AG10803 (cell line): ENCODE measurements around the gene GNAQ.

Experiments
- DNase-seq: peaks from one replicate; pipeline ENCODE4 v3.0.0; 2010; ENCODE audit warnings: low read depth
- H3K4me3 ChIP-seq: 2 replicates; pipeline ENCODE4 v1.5.1; 2011; ENCODE audit warnings: mild to moderate bottlenecking, low read length, control low read depth
- CTCF ChIP-seq: conservative IDR thresholded peaks from 2 replicates; pipeline ENCODE4 v1.5.1; 2011; ENCODE audit warnings: mild to moderate bottlenecking, low read length, control low read depth, inconsistent platforms

GNAQ gene

DNA sequence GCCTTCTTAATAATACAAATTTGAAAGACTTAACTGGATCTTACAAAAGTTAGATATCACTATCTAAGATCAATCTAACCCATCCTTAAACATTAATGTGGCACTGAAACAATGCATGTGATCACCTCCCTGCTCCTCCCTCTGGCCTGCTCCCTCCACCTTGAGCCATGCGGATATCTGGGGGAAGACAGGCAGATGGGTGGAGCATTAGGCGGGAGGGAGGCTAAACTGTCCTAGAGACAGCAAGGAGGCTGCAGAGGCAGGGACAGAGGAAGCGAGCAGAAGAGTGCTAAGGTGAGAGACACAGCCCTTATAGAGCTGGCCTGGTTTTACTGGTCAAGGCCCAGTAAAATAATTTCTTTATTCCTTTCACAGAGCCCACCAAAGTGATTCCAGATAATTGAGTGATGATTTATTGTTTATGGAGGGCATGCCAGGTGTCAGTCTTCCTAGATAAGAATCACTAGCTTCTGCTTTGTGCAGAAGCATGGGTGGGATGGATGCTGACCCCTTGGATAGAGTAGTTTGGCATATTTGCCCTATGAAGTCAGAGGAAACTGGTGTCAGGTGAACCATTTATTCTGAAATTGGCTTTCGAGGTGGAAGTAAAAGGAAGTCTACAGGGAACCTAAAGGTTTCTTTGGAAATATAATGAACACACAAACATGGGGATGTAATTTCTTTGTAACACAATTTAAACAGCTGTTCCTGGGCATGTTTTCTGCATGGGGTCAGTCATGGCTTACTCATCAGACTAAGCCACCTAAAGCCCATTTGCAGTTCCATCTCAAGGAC, 188.3 kb downstream of the GNAQ start:
- no peak for DNase-seq
- no peak for TF ChIP-seq CTCF

DNA sequence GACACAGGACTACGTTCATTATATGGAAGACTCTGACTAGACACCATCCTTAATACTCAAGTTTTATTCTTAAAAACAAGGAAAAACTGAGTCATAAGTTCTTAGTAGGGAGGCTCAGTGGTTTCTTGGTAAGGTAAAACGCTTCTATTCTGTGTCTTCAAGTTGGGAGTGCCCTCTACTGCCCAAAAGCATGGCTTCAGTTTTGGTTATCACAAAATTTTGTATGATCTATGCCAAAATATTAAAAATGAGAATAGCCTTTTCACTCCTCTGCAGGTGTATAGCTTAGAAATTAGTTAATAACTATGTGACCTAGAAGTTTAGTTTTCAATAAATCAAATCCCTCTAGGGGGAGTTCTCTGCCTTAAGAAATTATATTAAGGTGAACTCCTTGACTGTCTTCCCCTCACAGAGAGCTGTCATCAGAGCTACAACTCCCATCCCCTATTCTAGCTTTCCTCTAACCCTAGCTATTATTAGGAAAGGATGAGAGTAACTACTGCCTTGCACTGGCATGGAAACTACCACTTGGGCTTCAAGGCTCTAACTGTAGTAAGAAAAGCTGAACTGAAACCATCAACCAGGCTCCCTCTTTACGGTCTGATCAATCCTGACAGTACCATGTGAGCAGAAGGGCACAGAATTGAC, 189.7 kb downstream of the GNAQ start:
- no peak overlapping the region for H3K4me3 ChIP-seq
- DNase-seq: peak; percentile 46
- TF ChIP-seq CTCF: peak; percentile 51

More for the DNA sequence above, 188.3 kb downstream of the GNAQ start:
- no peak overlapping the region for H3K4me3 ChIP-seq

GRCh38 chr9:77839459-77840140, 192.0 kb downstream of the GNAQ start:
- no peak for TF ChIP-seq CTCF
- no peak overlapping the region for H3K4me3 ChIP-seq
- peak; percentile 83 for DNase-seq

DNA sequence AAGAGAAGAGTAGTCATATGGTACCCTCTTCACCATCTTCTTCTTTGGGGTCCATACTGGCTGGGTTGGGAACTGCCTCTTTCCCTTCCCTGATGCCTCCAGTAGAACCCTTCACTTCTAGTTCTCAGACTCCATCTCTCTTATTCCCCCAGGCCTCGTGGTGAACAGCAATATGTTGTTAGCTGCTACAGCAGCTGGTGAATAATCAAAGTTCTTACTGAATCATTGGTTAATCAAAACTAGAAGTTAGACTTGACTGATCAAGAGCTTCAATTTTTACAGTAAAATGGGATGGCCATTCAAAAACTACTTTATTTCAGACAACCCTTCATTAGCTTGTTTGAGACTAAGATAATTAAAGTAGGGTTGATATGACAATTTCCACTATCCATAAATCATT, 192.6 kb downstream of the GNAQ start:
- no peak overlapping the region for H3K4me3 ChIP-seq
- TF ChIP-seq CTCF: no peak
- DNase-seq: no peak

DNA sequence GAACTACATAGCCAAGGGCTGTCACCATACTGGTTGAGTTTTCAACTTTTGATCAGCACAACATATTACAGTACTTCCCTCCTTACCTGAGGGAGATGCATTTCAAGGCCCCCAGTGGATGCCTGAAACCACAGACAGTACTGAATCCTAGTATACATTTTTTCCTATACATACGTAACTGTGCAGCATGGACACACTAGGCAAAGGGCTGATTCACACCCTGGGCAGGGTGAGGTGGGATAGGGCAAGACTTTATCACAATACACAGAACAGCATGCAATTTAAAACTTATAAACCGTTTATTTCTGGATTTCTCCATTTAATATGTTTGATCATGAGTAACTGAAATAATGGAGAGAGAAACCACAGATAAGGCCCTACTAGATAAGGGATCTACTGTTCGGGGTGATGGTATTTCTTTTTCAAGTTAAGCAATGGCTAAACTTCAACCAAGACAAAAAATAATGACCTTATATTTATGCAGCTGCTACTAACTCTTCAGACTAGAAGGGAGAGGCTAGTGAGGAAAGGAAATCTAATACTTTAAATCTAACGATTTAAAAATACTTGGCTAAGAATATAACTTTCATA, 196.6 kb downstream of the GNAQ start:
- no peak for TF ChIP-seq CTCF
- no peak overlapping the region for H3K4me3 ChIP-seq
- DNase-seq: no peak

DNA sequence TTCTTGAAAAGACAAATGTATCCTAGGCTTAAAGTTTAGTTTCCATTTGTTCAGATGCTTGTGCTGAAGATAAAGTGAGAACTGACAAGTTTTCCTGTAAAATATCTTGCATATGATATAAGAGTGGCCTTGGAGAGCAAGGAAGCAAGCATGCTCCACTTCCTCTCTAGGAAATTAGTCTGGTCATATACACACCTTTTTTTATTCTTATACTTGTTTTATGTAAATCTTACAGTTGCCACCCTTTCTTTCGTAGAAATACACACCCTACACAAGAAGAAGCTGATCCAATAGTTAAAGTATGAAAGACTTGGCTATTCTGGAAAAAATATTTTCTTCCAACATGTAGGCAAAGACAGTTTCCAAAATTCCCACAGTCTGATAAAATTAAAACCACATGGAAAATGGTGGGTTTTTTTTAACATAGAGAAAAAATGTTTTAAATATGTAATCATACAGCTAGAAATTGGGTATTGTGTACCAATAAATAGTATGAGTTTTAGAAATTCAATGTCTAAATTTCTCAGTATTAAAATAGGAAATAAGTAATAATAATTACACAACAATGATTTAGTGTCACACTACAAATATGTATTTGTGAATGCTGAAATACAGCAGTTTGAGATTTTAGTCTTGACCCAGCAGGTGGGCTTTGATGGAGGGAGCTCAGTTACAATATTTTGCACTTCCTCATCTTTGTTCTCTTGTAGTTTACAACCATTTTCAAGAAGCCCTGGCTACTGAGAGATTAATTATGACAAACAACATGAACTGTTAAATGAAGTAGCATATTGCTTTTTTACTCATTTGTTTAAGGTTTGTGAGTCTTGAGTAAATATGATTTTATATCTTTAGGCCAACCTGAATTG, 197.8 kb downstream of the GNAQ start:
- DNase-seq: peak; percentile 76
- H3K4me3 ChIP-seq: no peak overlapping the region
- no peak for TF ChIP-seq CTCF
